Activated naive CD4-positive, alpha-beta T cell treated with anti-CD3 and anti-CD28 coated beads for 36 hours (primary cell): ENCODE results near the gene HPF1. TPM values are rescaled to one million over a fixed set of nuclear protein-coding genes. Genes with fewer than 3 reads are reported as not detected.

Experiments
- total RNA-seq, 2 experiments: library from RNA; stranded (reverse); gene quantifications; one replicate each; pipeline ENCODE4 v1.2.3, GENCODE V29; 2021

The HPF1 gene
- total RNA-seq, 2 experiments from 2014 or later: 35.7 to 36.6 TPM

Other genes with a start within 250 kb of the HPF1 start
- gene NEK1, start 145.4 kb downstream of the HPF1 start, total RNA-seq: 10 to 100 TPM in 1 of 2 experiments, 1 to 10 TPM in 1; 9.5 to 10.3 TPM
- gene CLCN3, start 137.4 kb downstream of the HPF1 start, total RNA-seq: 10 to 100 TPM; 17.4 to 18.4 TPM